ENCODE measurements around the gene INKA1.

INKA1 gene

GRCh38 chr3:49785565-49786356, 17.3 kb upstream of the INKA1 start:
- Histone ChIP-seq H2AFZ (ENCODE audit: low read length) (peak overlapping the region; percentile 81), H3K27ac (ENCODE audit: low read length) (peak overlapping the region; percentile 58; the same call in 1 of the 2 replicates), H3F3A (ENCODE audit: insufficient read depth, low read length) (no peaks in the 10 kb centered on the region), H3K4me3 (ENCODE audit: low read length) (peak overlapping the region; percentile 79), H3K79me2 (ENCODE audit: low read length) (peaks cover 52% of the 10 kb centered on the region), H3K9me2 (replicated peaks; ENCODE audit: insufficient read depth, low read length) (no peaks in the 10 kb centered on the region), H3K9ac (ENCODE audit: low read length) (peak overlapping the region; percentile 92), H3K36me3 (replicated peaks; ENCODE audit: insufficient read depth, low read length) (no peaks in the 10 kb centered on the region), H4K20me1 (ENCODE audit: insufficient read depth, low read length) (no peaks in the 10 kb centered on the region), H3K4me1 (ENCODE audit: low read length) (peaks cover 6% of the 10 kb centered on the region), H3K9me3 (replicated peaks; ENCODE audit: insufficient read depth, low read length) (no peaks in the 10 kb centered on the region), H3K4me2 (ENCODE audit: low read depth, low read length) (peak overlapping the region; percentile 89), H3K27me3 (replicated peaks; ENCODE audit: insufficient read depth, low read length) (no peaks in the 10 kb centered on the region)
- TF ChIP-seq EZH2phosphoT487 (IDR thresholded peaks at IDR 0.05; ENCODE audit: low read length) (no peak), EZH2 (optimal IDR thresholded peaks at IDR 0.05; ENCODE audit: low read depth, low read length) (no peak), CTCF (IDR thresholded peaks at IDR 0.05; ENCODE audit: low read length) (no peak)
- DNase-seq: peak; percentile 28

- peak within 1 kb of the TSS; percentile 90 for H2AFZ ChIP-seq (ENCODE audit: low read length)
- TF ChIP-seq CTCF (IDR thresholded peaks at IDR 0.05; ENCODE audit: low read length) (no peak), EZH2 (optimal IDR thresholded peaks at IDR 0.05; ENCODE audit: low read depth, low read length) (no peak)
Measured at GRCh38 chr3:49786357-49787181, 16.5 kb upstream of the INKA1 start, which contains the start of gene IP6K1. IP6K1 (minus strand) TSS chr3:49786542; CDS start chr3:49748040, 38,502 bp downstream.

GRCh38 chr3:49787182-49787464, 15.9 kb upstream of the INKA1 start:
- H4K20me1 ChIP-seq (ENCODE audit: insufficient read depth, low read length): no peaks in the 10 kb centered on the region
- H2AFZ ChIP-seq (ENCODE audit: low read length): peak overlapping the region; percentile 90
- peak overlapping the region; percentile 79 for H3K4me3 ChIP-seq (ENCODE audit: low read length)
- H3K4me2 ChIP-seq (ENCODE audit: low read depth, low read length): peak overlapping the region; percentile 97
- H3K9me2 ChIP-seq (replicated peaks; ENCODE audit: insufficient read depth, low read length): no peaks in the 10 kb centered on the region
- H3K4me1 ChIP-seq (ENCODE audit: low read length): peaks cover 6% of the 10 kb centered on the region
- no peak overlapping the region for H3K27ac ChIP-seq (ENCODE audit: low read length)
- H3F3A ChIP-seq (ENCODE audit: insufficient read depth, low read length): no peaks in the 10 kb centered on the region
- no peaks in the 10 kb centered on the region; the same call in 1 of the 2 replicates for H3K27me3 ChIP-seq (replicated peaks; ENCODE audit: insufficient read depth, low read length)
- H3K9me3 ChIP-seq (replicated peaks; ENCODE audit: insufficient read depth, low read length): no peaks in the 10 kb centered on the region
- DNase-seq: no peak
- no peaks in the 10 kb centered on the region for H3K36me3 ChIP-seq (replicated peaks; ENCODE audit: insufficient read depth, low read length)
- H3K9ac ChIP-seq (ENCODE audit: low read length): peak overlapping the region; percentile 92
- peaks cover 40% of the 10 kb centered on the region for H3K79me2 ChIP-seq (ENCODE audit: low read length)
- no peak for TF ChIP-seq EZH2 (optimal IDR thresholded peaks at IDR 0.05; ENCODE audit: low read depth, low read length)
- TF ChIP-seq EZH2phosphoT487 (IDR thresholded peaks at IDR 0.05; ENCODE audit: low read length): no peak
- TF ChIP-seq CTCF (IDR thresholded peaks at IDR 0.05; ENCODE audit: low read length): no peak

More at GRCh38 chr3:49786357-49787181, 16.5 kb upstream of the INKA1 start, which contains the start of gene IP6K1:
- Histone ChIP-seq H3K27me3 (replicated peaks; ENCODE audit: insufficient read depth, low read length) (no peaks in the 10 kb centered on the region; the same call in 1 of the 2 replicates), H3K9me2 (replicated peaks; ENCODE audit: insufficient read depth, low read length) (no peaks in the 10 kb centered on the region), H3K36me3 (replicated peaks; ENCODE audit: insufficient read depth, low read length) (no peaks in the 10 kb centered on the region), H3K4me1 (ENCODE audit: low read length) (peaks cover 6% of the 10 kb centered on the region), H3K9me3 (replicated peaks; ENCODE audit: insufficient read depth, low read length) (no peaks in the 10 kb centered on the region), H3K27ac (ENCODE audit: low read length) (peak within 1 kb of the TSS; percentile 58; the same call in 1 of the 2 replicates), H3F3A (ENCODE audit: insufficient read depth, low read length) (no peaks in the 10 kb centered on the region), H3K79me2 (ENCODE audit: low read length) (peaks cover 44% of the 10 kb centered on the region), H3K4me2 (ENCODE audit: low read depth, low read length) (peak within 1 kb of the TSS; percentile 97), H3K9ac (ENCODE audit: low read length) (peak within 1 kb of the TSS; percentile 92), H3K4me3 (ENCODE audit: low read length) (peak within 1 kb of the TSS; percentile 79), H4K20me1 (ENCODE audit: insufficient read depth, low read length) (no peaks in the 10 kb centered on the region)
- DNase-seq: peak; percentile 100

Measured in MM.1S (cell line).